TTC549 (cell line): ENCODE measurements around the gene RBL2.
"Not testable (repeated sequence)": the region's sequence is repeated elsewhere in the genome, so short reads cannot be mapped to it uniquely, and the experiment has no call there.

ENCODE experiments used
- FAIRE-seq: peaks from 2 replicates; lab custom pipeline; 2012; peaks lifted over from hg19 to GRCh38; lab: Jason Lieb, UNC

Gene RBL2, protein sequence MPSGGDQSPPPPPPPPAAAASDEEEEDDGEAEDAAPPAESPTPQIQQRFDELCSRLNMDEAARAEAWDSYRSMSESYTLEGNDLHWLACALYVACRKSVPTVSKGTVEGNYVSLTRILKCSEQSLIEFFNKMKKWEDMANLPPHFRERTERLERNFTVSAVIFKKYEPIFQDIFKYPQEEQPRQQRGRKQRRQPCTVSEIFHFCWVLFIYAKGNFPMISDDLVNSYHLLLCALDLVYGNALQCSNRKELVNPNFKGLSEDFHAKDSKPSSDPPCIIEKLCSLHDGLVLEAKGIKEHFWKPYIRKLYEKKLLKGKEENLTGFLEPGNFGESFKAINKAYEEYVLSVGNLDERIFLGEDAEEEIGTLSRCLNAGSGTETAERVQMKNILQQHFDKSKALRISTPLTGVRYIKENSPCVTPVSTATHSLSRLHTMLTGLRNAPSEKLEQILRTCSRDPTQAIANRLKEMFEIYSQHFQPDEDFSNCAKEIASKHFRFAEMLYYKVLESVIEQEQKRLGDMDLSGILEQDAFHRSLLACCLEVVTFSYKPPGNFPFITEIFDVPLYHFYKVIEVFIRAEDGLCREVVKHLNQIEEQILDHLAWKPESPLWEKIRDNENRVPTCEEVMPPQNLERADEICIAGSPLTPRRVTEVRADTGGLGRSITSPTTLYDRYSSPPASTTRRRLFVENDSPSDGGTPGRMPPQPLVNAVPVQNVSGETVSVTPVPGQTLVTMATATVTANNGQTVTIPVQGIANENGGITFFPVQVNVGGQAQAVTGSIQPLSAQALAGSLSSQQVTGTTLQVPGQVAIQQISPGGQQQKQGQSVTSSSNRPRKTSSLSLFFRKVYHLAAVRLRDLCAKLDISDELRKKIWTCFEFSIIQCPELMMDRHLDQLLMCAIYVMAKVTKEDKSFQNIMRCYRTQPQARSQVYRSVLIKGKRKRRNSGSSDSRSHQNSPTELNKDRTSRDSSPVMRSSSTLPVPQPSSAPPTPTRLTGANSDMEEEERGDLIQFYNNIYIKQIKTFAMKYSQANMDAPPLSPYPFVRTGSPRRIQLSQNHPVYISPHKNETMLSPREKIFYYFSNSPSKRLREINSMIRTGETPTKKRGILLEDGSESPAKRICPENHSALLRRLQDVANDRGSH

DNA sequence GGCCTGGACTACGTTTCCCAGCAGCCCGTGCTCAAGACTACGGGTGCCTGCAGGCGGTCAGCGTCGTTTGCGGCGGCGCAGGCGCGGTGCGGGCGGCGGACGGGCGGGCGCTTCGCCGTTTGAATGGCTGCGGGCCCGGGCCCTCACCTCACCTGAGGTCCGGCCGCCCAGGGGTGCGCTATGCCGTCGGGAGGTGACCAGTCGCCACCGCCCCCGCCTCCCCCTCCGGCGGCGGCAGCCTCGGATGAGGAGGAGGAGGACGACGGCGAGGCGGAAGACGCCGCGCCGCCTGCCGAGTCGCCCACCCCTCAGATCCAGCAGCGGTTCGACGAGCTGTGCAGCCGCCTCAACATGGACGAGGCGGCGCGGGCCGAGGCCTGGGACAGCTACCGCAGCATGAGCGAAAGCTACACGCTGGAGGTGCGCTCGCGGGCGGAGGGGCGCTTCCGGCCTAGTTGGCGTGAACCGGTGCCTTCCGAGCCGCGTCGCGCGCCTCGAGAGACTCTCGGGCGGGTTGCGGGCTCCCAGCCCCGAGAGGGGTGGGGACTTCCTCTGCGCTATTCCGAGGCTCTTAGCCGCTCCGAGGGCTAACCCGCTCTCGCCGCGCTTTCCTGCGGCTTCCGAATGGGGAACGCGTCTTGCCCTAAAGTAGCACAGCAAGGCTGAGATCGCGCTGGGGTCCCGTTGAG lies at the start of gene RBL2:
Gene RBL2 (plus strand): TSS at position 95 of the 689 bp plus-strand sequence. CDS start 86 bp downstream, at position 181.
- FAIRE-seq, result no peak

DNA sequence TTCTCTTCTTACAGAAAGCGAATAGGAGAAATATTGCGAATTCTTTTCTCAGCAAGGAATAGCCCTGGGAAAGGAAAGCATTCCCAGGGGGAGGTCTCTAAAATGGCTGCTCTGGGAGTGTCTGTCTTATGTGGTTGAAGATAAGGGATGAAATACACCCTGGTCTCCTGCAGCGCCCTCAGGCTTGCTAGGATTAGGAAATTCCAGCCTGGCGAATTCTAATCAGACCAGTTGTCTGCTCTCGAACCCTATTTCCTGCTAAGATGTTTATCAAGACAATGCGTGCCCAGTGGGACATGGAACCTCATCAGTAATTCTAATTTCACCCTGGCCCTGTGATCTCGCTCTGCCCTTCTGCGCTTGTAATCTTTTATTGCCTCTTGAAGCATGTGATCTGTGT lies 49.7 kb upstream of the RBL2 start:
- FAIRE-seq, result not testable (repeated sequence)

DNA sequence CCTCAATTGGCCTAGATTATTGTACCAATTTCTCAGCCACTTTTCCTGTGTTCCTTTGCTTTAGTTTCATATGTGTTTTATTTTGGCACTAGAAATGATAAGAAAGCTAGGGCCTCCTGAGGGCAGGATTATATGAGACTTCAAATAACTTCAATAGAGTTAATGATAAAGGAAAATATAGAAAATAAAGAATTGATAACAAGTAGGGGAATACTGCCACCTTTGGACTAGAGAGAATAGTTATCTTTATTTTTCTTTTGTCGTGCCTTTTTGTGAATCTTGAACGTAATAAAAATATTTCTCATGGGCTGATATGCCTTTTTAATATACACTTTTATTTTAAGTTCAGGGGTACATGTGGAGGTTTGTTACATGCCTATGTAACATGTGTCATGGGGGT lies 29.3 kb upstream of the RBL2 start:
- peak; percentile 58 for FAIRE-seq

DNA sequence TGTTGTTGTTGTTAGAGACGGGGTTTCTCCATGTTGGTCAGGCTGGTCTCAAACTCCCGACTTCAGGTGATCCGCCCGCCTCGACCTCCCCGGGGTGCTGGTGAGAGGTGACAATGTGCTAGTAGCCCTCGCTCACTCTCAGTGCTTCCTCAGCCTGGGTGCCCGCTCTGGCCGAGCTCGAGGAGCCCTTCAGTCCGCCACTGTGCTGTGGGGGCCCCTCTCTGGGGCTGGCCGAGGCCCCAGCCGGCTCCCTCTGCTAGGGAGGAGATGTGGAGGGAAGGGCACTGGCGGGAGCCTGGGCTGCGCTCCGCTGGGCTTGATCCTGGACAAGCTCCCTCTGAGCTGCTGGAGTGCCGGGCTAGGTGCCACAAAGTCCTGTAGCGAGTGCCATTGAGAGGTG lies 21.7 kb upstream of the RBL2 start:
- no peak for FAIRE-seq

DNA sequence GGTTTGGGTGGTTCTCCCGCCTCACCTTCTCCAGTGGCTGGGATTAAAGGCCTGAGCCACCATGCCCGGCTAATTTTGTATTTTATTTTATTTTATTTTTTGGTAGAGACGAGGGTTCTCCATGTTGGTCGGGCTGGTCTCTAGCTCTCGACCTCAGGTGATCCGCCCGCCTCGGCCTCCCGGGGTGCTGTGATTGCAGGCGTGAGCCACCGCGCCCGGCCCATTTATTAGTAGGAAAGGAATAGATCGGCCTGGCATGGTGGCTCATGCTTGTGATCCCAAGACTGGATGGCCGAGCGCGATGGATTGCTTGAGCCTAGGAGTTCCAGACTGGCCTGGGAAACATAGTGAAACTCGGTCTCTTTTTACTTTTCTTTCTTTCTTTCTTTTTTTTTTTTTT lies 20.4 kb upstream of the RBL2 start:
- FAIRE-seq, result no peak

DNA sequence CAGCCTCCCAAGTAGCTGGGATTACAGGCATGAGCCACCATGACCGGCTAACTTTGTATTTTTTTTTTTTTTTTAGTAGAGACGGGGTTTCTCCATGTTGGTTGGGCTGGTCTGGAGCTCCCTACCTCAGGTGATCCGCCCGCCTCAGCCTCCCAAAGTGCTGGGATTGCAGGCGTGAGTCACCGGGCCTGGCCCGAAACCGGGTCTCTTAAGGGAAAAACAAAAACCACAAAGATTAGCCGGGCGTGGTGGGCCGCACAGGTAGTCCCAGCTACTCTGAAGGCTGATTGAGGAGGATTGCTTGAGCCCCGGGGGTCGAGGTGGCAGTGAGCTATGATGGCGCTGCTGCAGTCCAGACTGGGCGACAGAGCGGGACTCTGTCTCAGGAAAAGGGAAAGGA lies 19.9 kb upstream of the RBL2 start:
- no peak for FAIRE-seq

DNA sequence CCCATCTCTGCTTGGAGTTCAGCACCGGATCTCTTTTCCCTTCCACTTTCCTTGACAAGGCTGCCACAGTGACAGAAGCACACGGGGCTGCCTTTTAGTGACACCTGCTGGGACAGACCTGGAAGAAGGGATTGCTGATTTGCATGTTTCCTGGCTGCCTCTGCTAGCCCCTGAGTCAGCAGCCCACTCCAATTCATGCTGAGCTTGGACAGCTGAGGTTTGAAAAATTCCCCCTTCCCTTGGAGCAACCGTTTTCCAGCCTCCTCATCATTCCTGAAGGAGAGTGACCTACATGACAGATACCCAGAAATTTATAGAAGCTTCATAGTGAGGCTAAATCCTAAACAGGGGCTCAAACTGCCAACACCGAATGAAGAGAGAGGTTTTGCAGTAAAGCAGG lies 18.8 kb upstream of the RBL2 start:
- no peak for FAIRE-seq

DNA sequence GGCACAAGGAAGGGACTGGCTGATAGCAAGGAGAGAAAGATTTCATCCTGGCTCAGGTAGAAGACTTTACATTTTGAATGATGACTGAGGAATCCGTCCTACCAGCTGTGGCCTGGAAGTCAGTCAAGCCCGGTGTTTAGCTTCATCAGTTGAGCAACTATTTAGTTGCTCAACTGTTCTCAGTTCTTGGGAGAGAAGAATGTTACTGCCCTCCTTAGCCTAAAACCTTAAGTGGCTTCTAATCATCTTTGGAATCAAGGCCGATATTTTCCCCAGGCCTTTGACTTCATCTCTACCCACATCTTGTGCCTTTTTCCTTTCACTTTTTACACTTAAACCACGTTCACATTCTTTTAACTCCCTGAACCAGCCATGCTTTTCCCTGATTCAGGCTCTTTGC lies 17.3 kb upstream of the RBL2 start:
- no peak for FAIRE-seq

DNA sequence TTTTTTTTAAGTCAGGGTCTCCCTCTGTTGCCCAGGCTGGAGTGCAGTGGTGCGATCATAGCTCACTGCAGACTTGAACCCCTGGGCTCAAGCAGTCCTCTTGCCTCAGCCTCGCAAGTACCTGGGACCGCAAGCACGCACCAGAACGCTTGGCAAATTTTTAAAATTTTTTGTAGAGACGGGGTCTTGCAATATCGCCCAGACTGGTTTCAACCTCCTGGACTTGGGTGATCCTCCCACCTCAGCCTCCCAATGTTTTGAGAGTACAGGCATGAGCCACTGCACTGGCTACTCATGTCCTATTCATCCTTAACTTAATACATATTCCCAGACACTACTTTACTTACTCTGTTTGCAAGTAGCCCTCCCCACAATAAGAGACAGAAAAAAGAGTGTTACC lies 16.3 kb upstream of the RBL2 start:
- FAIRE-seq, result no peak

DNA sequence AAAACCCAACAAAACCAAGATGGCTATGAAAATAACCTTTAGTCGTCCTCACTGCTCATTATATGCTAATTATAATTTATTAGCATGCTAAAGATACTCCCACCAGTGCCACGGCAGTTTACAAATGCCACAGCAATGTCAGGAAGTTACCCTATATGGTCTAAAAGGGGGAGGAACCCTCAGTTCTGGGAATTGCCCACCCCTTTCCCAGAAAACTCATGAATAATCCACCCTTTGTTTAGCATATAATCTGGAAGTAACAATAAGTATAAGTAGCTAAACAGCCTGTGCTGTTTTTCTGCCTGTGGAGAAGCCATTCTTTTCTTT lies 14.9 kb upstream of the RBL2 start:
- not testable (repeated sequence) for FAIRE-seq

DNA sequence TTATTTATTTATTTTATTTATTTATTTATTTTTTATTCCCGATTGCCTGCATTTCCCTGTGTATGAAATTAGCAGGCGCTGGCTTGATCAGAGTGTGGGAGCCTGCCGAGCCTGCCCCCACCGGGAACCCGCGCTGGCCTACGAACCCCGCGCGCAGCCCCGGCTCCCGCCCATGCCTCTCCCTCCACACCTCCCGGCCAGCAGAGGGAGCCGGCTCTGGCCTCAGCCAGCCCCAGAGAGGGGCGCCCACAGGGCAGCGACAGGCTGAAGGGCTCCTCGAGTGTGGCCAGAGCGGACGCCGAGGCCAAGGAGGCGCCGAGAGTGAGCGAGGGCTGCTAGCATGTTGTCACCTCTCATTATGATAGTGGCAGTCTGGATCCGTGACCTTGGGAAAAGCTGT lies 13.0 kb upstream of the RBL2 start:
- no peak for FAIRE-seq

DNA sequence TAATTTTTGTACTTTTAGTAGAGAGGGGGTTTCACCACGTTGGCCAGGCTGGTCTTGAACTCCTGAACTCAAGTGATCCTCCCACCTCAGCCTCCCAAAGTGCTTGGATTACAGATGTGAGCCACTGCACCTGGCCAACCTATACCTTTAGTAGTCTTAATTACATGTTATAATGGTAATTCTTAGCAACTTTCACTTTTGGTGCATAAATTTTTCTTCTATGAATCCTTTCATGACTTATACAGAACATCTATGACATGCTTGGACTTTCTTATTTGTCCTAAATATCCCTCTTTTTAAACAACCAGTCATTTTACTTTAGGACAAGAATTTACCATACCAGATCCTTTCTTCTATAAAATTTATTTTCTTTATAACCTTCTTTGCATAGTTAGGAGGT lies 10.3 kb upstream of the RBL2 start:
- not testable (repeated sequence) for FAIRE-seq

DNA sequence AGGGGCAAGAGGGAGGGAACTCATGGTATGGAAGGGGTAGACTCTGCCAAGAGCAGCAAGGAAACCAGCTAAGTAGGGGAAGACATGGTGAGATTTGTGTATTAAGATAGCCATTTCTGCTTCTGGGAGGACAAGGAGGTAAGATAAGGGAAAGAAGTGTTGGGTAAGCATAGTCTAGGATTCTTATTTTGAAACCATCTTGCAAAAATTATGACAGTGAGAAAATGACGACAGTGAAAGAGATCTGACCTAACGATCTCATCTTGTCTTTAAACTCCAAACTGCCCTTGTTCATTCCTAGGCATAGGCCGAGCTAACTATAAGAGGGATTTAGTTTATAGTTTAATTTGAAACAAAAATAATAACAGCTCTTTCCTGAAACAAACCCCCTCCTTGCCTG lies 5.6 kb upstream of the RBL2 start:
- no peak for FAIRE-seq

DNA sequence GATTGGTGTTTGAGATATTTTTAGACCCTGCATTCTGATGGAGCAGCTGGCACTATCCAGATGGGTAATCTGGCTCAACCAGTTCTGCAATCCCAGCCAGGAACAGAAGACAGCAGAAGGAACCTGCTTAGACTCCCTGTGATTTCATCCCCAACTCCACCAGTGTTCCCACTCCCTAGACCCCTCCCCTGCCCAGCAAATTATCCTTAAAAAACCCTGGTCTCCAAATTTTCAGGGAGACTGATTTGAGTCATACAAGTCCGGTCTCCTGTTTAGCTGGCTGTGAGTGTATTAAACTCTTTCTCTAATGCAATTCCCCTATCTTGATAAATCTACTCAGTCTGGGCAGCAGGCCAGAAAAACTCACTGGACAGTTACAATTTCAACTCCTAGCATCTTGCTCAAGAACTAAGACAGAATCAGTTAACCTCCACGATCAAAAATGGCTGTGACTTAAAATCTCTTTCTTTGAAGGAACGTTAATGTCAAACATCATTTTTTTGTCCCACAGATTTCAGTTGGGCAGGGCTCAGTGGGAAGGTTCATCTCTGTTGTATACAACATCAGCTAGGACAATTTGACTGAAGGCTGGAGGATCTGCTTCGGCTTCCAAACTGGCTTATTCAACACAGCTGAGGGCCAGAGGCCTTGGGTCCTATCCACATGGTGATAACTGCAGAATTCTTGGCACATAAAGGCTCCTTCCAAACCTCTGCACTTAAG lies 4.9 kb upstream of the RBL2 start:
- no peak for FAIRE-seq

DNA sequence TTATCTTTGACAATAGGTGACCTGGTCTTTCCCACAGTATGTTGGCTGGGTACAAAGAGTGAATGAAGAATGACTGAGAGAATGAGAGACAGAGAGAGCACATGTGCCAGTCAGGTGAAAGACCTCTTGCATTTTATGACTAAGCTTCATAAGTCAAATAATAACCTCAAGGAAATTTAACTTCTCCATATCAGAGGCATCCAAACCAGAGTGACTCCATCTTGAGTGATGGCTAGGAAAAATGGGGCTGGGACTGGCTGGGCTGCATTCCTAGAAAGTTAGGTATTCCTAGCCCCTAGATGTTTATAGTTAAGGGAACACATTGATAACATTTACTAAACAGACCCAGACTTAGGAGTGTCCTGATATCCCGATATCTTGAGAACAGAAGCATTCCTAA lies 3.9 kb upstream of the RBL2 start:
- no peak for FAIRE-seq

DNA sequence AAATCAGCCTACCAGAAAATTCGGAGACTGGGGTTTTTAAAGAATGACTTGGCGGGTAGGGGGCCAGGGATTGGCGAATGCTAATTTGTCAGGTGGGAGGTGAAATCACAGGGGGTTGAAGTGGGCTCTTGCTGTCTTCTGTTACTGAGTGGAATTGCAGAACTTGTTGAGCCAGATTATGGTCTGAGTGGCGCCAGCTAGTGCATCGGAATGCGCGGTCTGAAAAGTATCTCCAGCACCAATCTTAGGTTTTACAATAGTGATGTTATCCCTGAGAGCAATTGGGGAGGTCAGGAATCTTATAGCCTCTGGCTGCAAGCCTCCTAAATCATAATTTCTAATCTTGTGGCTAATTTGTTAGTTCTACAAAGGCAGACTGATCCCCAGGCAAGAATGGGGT lies 762 bp upstream of the RBL2 start:
- FAIRE-seq, result no peak

DNA sequence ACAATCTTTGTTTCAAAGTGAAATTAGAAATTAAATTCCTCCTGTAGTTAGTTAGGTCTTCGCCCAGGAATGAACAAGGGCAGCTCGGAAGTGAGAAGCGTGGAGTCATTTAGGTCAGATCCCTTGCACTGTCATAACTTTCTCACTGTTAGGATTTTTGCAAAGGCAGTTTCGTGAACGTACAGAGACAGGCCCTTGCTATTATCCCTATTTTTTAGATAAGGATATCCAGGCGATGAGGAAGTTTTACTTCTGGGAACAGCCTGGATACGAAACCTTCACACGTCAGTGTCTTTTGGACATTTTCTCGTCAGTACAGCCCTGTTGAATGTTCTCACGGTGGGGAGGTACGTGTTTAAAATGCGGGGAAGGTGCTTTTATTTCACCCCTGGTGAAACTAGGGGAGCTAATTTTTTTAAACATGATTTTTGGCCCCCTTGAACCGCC lies 318 bp upstream of the RBL2 start:
- no peak for FAIRE-seq

DNA sequence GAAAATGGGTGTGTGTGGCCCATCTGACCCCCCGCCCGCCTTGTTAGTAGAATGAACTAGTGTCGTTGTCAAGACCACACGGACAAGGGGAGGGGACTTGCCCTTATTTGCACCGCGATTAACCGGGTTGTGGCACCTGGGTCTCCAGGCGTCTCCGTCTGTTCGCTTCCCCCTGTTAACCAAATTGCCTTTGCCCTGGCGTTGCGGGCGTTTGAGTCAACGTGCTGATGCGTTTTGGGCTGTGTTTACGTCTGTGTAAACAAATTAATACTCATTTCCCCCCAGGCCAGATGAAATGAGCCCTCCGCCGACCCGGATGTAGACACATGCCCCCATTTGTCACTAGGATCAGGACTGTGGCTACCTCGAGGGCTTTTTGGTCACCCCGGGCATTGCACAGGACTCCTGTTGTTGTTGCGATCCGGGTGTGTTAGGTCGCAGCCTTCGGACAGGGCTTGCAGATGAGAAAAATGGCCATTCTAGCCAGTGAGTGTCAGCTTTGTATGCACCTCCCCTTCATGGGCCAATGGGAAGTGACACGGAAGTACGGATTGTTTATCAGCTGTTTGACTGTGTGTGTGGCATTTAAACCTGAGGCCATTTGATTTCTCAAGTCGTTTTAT lies 906 bp downstream of the RBL2 start:
- FAIRE-seq, result peak; percentile 68

DNA sequence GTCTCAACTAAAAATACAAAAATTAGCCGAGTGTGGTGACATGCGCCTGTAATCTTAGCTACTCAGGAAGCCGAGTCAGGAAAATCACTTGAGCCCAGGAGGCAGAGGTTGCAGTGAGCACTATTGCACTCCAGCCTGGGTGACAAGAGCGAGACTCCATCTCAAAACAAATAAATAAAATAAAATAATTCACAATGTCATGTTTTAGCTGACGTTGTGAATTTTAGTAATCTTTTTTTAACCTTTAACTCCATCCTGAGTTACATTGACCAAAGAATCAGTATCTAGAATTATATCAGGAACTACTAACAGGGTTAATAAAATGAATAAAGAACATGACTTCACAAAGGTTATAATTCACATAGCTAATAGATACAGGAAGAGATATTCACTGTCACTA lies 5.9 kb downstream of the RBL2 start:
- no peak for FAIRE-seq

DNA sequence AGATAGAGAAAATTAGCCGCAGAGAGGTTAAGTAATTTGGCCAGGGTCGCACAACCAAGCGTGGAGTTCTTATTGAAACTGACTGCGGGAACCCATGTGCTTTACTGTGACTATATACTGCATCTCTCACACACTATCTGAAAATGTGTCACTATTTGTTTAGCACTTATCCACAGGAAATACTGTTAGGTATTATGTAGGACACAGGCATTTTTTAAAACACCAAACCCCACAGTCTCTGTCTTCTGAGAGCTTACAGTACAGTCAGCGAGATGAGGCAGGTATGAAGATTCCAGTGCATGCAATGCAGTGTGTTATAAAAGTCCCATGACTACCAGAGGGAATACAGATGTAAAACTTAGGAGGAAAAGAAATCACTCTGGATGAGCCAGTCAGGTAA lies 11.3 kb downstream of the RBL2 start:
- FAIRE-seq, result no peak

DNA sequence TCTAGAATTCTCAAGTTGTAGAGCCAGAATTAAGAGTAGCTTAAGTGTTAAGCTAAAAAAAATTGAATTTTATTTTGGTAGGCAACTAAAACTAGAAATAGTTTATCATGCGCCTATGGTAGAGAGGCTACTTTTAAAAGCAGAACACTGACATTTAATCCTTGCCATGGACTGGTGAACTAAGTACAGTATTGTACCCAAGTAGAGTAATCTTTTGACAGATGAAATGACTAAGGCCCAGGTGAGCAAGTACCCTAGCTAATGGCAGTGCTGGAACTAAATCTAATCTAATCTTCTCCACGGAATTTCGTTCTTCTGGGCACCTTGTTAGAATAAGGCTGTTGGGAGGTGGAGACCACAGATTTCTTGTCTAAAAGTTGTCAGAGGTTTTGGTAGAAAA lies 11.8 kb downstream of the RBL2 start:
- no peak for FAIRE-seq
